ENCODE measurements around the gene AGFG2.

DNA sequence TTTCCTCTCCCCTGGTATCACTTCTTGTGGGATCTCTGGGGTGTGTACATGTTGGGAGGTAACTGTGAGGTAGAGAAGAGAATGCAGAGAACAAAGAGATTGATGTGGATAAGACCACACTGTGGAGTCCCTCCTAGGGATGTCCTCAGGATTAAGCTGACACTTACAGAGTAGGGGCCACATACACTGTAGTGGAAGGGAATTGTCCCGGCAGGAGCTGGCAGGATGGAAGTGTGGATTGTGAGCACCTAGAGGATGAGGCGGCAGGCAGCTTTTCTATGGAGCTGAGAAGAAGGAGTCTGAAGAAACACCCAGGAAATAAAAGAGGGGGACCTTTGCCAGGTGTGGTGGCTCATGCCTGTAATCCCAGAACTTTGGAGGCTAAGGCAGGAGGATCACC, 13.5 kb downstream of the AGFG2 start:
- no peak for TF ChIP-seq CTCF (conservative IDR thresholded peaks at IDR 0.05; ENCODE audit: low read length)
- TF ChIP-seq EZH2phosphoT487 (IDR thresholded peaks at IDR 0.05; ENCODE audit: borderline replicate concordance): no peak
